HepG2 (cell line): Measurements from ENCODE around the gene AHRR. TPM values are rescaled to one million over a fixed set of nuclear protein-coding genes. Genes with fewer than 3 reads are reported as not detected.

Source experiments
- ATAC-seq: fragments of 200-7000 bp; cut with Tn5 transposase; 3 replicates; pipeline ENCODE4 v1.9.1; 2020; ENCODE audit warnings: mild to moderate bottlenecking, moderate library complexity
- BruUV-seq: library from RNA; stranded (reverse); fragments of 400-500 nt; replicated peaks from 2 replicates; lab custom pipeline; 2021; lab: Mats Ljungman, UMichigan
- CTCF ChIA-PET: fragments of 300-600 bp; formaldehyde crosslinking; extraction: SDS; loops from one replicate; lab custom pipeline; 2021; ENCODE audit warnings: low total read pairs, inconsistent platforms, low intra/inter-chr PET ratio; lab: Yijun Ruan, JAX
- POLR2A ChIA-PET: fragments of 350-600 bp; sonication (Branson Sonifier 250); formaldehyde crosslinking; loops from one replicate; lab custom pipeline; 2020; ENCODE audit warnings: antibody characterized with exemption, inconsistent platforms; lab: Yijun Ruan, JAX
- DNase-seq: peaks from one replicate; pipeline ENCODE4 v3.0.0-alpha.2; 2015; ENCODE audit warnings: low spot score
- FAIRE-seq: peaks from 3 replicates; lab custom pipeline; 2011; peaks lifted over from hg19 to GRCh38; lab: Jason Lieb, UNC
- H2AFZ ChIP-seq: one replicate; pipeline ENCODE4 v1.6.1; 2011; ENCODE audit warnings: low read length, inconsistent platforms
- H3K27ac ChIP-seq: fragments of 300-600 bp; 3 replicates; pipeline ENCODE4 v1.8.0; 2011; ENCODE audit warnings: mixed run types, mild to moderate bottlenecking, mixed read lengths, low read length, inconsistent platforms; ENCODE audit not compliant: insufficient read depth; ENCODE audit errors: extremely low read length
- H3K27me3 ChIP-seq, 2 experiments: fragments of 200-600 bp in 1 of 2; 2 replicates in 1 of 2; 3 replicates in 1 of 2; pipeline versions ENCODE4 v1.6.0 to v1.8.0; 2011; ENCODE audit warnings: low read length in 2 of 2, mild to moderate bottlenecking in 2 of 2, moderate library complexity in 2 of 2, inconsistent platforms in 1 of 2; ENCODE audit not compliant: insufficient read depth in 2 of 2, control insufficient read depth in 1 of 2
- H3K36me3 ChIP-seq, 2 experiments: fragments of 200-600 bp in 1 of 2; replicated peaks in 1 of 2; 2 replicates in 1 of 2; 3 replicates in 1 of 2; pipeline versions ENCODE4 v1.5.1 to v1.8.0; 2011; ENCODE audit warnings: low read length in 2 of 2, inconsistent platforms in 1 of 2; ENCODE audit not compliant: insufficient read depth in 2 of 2, control insufficient read depth in 1 of 2
- H3K4me1 ChIP-seq: 2 replicates; pipeline ENCODE4 v1.5.1; 2012; ENCODE audit warnings: low read length, inconsistent platforms; ENCODE audit not compliant: insufficient read depth
- H3K4me2 ChIP-seq: 2 replicates; pipeline ENCODE4 v1.6.0; 2011; ENCODE audit warnings: low read depth, low read length, inconsistent platforms
- H3K4me3 ChIP-seq, 3 experiments: fragments of 200-600 bp in 1 of 3; sonication (generic), shearing (Covaris generic) in 1 of 3; replicated peaks in 1 of 3; 2 replicates each; pipeline ENCODE4 v1.5.1; 2011 to 2016; ENCODE audit warnings: low read length in 3 of 3, inconsistent platforms in 2 of 3, low read depth in 2 of 3, mild to moderate bottlenecking in 2 of 3, control low read depth in 1 of 3, mixed read lengths in 1 of 3; ENCODE audit not compliant: insufficient read depth in 1 of 3
- H3K79me2 ChIP-seq: one replicate; pipeline ENCODE4 v1.6.1; 2011; ENCODE audit warnings: low read length, inconsistent platforms; ENCODE audit not compliant: insufficient read depth
- H3K9ac ChIP-seq: 2 replicates; pipeline ENCODE4 v1.6.0; 2011; ENCODE audit warnings: mild to moderate bottlenecking, low read depth, low read length, inconsistent platforms; ENCODE audit not compliant: insufficient read depth
- H3K9me3 ChIP-seq: 2 replicates; pipeline ENCODE4 v1.5.1; 2012; ENCODE audit warnings: mild to moderate bottlenecking, low read length
- H4K20me1 ChIP-seq: 2 replicates; pipeline ENCODE4 v1.6.0; 2011; ENCODE audit warnings: inconsistent platforms, mild to moderate bottlenecking, low read length, moderate library complexity; ENCODE audit not compliant: insufficient read depth
- ARID4A ChIP-seq: sonication (generic); formaldehyde crosslinking; IDR thresholded peaks from 2 replicates; pipeline ENCODE4 v1.5.0; 2020; ENCODE audit warnings: mild to moderate bottlenecking, missing genetic modification reagents, borderline replicate concordance
- HNF1B ChIP-seq: sonication (generic); formaldehyde crosslinking; IDR thresholded peaks from 2 replicates; pipeline ENCODE4 v1.5.1; 2020; ENCODE audit warnings: mild to moderate bottlenecking, moderate library complexity, missing genetic modification reagents
- IKZF1 ChIP-seq: fragments of 450-650 bp; IDR thresholded peaks from 2 replicates; pipeline ENCODE4 v1.7.1; 2016
- KDM5B ChIP-seq: sonication (generic); formaldehyde crosslinking; IDR thresholded peaks from 2 replicates; pipeline ENCODE4 v1.4.0; 2020; ENCODE audit warnings: missing genetic modification reagents, mild to moderate bottlenecking, borderline replicate concordance
- SNAI1 ChIP-seq: sonication (generic); formaldehyde crosslinking; IDR thresholded peaks from 2 replicates; pipeline ENCODE4 v1.5.0; 2020; ENCODE audit warnings: mild to moderate bottlenecking, missing genetic modification reagents, borderline replicate concordance
- ZFP36 ChIP-seq: fragments of 150-350 bp; IDR thresholded peaks from 2 replicates; pipeline ENCODE4 v1.6.1; 2018; ENCODE audit warnings: borderline replicate concordance, low read length, low read depth; ENCODE audit not compliant: partially characterized antibody
- ZNF232 ChIP-seq: sonication (generic); formaldehyde crosslinking; IDR thresholded peaks from 2 replicates; pipeline ENCODE4 v1.4.0; 2020; ENCODE audit warnings: missing genetic modification reagents, borderline replicate concordance
- ZNF496 ChIP-seq: sonication (generic); formaldehyde crosslinking; IDR thresholded peaks from 2 replicates; pipeline ENCODE4 v1.8.1; 2023; ENCODE audit warnings: mild to moderate bottlenecking, moderate library complexity, missing genetic modification reagents; ENCODE audit not compliant: insufficient replicate concordance
- ZNF564 ChIP-seq: sonication (generic); formaldehyde crosslinking; IDR thresholded peaks from 2 replicates; pipeline ENCODE4 v1.8.1; 2023; ENCODE audit warnings: mild to moderate bottlenecking, missing genetic modification reagents
- ZNF7 ChIP-seq: IDR thresholded peaks from 2 replicates; pipeline ENCODE4 v1.6.1; 2016; ENCODE audit warnings: missing biosample characterization, missing genetic modification reagents
- WGBS: methylation state at CpG from one replicate; pipeline ENCODE4 v1.1.6; 2017; ENCODE audit warnings: low lambda C conversion rate; 5-methylcytosine and 5-hydroxymethylcytosine counted together
- in situ Hi-C: cut with HindIII; loops from 2 replicates; pipeline ENCODE4 v1.10.0; 2017; ENCODE audit warnings: low pct_unique_long_range_greater_than_20kb; ENCODE audit not compliant: extremely low pct_ligation_motif_present
- intact Hi-C: fragments of 100-400 bp; cut with micrococcal nuclease; formaldehyde crosslinking; loops from one replicate; pipeline ENCODE4 v1.10.0; 2022; ENCODE audit not compliant: unreplicated experiment
- polyA plus RNA-seq, 8 experiments: library from polyadenylated mRNA; depleted of rRNA in 3 of 8; stranded (reverse) in 7 of 8; unstranded in 1 of 8; fragments of >200 nt; fragmentation: Illumina TruSeq in 4 of 8; extraction: Trizol in 4 of 8; gene quantifications; 2 replicates each; pipeline versions ENCODE4 v1.2.1 to v1.2.3, GENCODE V29; 2011 to 2016; ENCODE audit warnings: low read depth in 4 of 8, missing spikeins in 1 of 8, mixed read lengths in 1 of 8; ENCODE audit not compliant: insufficient read depth in 1 of 8
- total RNA-seq, 5 experiments: library from RNA; depleted of rRNA; stranded (reverse); fragments of >200 nt; fragmentation: Illumina TruSeq; extraction: Trizol; gene quantifications; 2 replicates each; pipeline ENCODE4 v1.2.3, GENCODE V29; 2016; ENCODE audit warnings: low read depth in 1 of 5

AHRR gene
- total and polyA plus RNA-seq, 2 of the 13 experiments (the other 11 are each of a cell fraction or from before 2014, with no cell fraction given), result 0.28 to 0.35 TPM

GRCh38 chr5:429453-430188, 108.1 kb downstream of the AHRR start:
- Histone ChIP-seq H3K9me3 (no peaks in the 10 kb centered on the region), H3K4me2 (no peak overlapping the region), H3K36me3 (no peaks in the 10 kb centered on the region), H3K27me3 (no peaks in the 10 kb centered on the region), H3K79me2 (no peaks in the 10 kb centered on the region), H4K20me1 (no peaks in the 10 kb centered on the region), H2AFZ (no peak overlapping the region), H3K27ac (no peak overlapping the region), H3K4me1 (peaks cover 10% of the 10 kb centered on the region), H3K4me3 (no peak overlapping the region)
- WGBS, result 77% methylated on average over 5 of the region's 35 CpGs
- CTCF ChIA-PET, result no interaction called here
- intact Hi-C loops, result loop anchor here (5.0 kb wide), 1 partner anchor 112 kb away; no protein-coding TSS in a partner anchor
- BruUV-seq, result no TSS peak
- POLR2A ChIA-PET, result no interaction called here
- no peak for FAIRE-seq
- in situ Hi-C loops, result no loop called here
- no peak for DNase-seq
- TF ChIP-seq HNF1B (CRISPR knock-in tag), result no peak
- no peak for TF ChIP-seq KDM5B (CRISPR knock-in tag)
- TF ChIP-seq ZNF564 (CRISPR knock-in tag), result no peak
- TF ChIP-seq IKZF1, result no peak
- no peak for TF ChIP-seq ZNF232 (CRISPR knock-in tag)
- no peak for TF ChIP-seq ARID4A (CRISPR knock-in tag)
- no peak for TF ChIP-seq ZNF496 (CRISPR knock-in tag)
- TF ChIP-seq SNAI1 (CRISPR knock-in tag), result no peak
- no peak for TF ChIP-seq ZFP36
- TF ChIP-seq ZNF7 (CRISPR knock-in tag), result no peak
- TF ChIP-seq, all 625 proteins: peak for 0
- no peak overlapping the region for H3K9ac ChIP-seq
- no peak for ATAC-seq
